H1 (cell line): ENCODE data around the gene ZBTB37.
A peak's percentile ranks its signal among the peaks of the same experiment; 100 is the strongest.

Source experiments
- CHD1 ChIP-seq: IDR thresholded peaks from 2 replicates; pipeline ENCODE4 v1.6.1; 2012; ENCODE audit warnings: low read depth, low read length, improper control_type of control experiment
- CREB1 ChIP-seq: IDR thresholded peaks from 2 replicates; pipeline ENCODE4 v1.6.1; 2012; ENCODE audit warnings: inconsistent platforms
- EZH2 ChIP-seq: fragments of 200-600 bp; sonication (generic); IDR thresholded peaks from 2 replicates; pipeline ENCODE4 v1.7.1; 2012; ENCODE audit warnings: low read depth, mild to moderate bottlenecking, moderate library complexity, low read length, inconsistent platforms; ENCODE audit not compliant: severe bottlenecking
- POLR2A ChIP-seq, 2 experiments: IDR thresholded peaks; 1 replicate in 1 of 2; 2 replicates in 1 of 2; pipeline ENCODE4 v1.6.1; 2011; ENCODE audit warnings: low read depth in 2 of 2, low read length in 2 of 2, mild to moderate bottlenecking in 2 of 2; ENCODE audit errors: control extremely low read depth in 1 of 2
- POLR2AphosphoS5 ChIP-seq: IDR thresholded peaks from 2 replicates; pipeline ENCODE4 v1.6.1; 2011; ENCODE audit warnings: low read depth, low read length
- RNF2 ChIP-seq: fragments of 200-900, 300-1000 bp; sonication (generic); IDR thresholded peaks from 2 replicates; pipeline ENCODE4 v1.7.1; 2016; ENCODE audit warnings: borderline replicate concordance, low read depth, mild to moderate bottlenecking, antibody characterized with exemption, low read length; ENCODE audit not compliant: poor library complexity, severe bottlenecking; ENCODE audit errors: missing control alignments
- SP2 ChIP-seq: IDR thresholded peaks from 2 replicates; pipeline ENCODE4 v1.6.1; 2012; ENCODE audit warnings: mild to moderate bottlenecking, low read length, inconsistent platforms
- SUZ12 ChIP-seq: fragments of 200-600 bp; sonication (generic); IDR thresholded peaks from 2 replicates; pipeline ENCODE4 v1.6.1; 2012; ENCODE audit warnings: mild to moderate bottlenecking, inconsistent platforms, low read length, moderate library complexity, mixed read lengths
- TF ChIP-seq, protein P1 (sequence below), 3 experiments: IDR thresholded peaks; 1 replicate in 2 of 3; 2 replicates in 1 of 3; pipeline versions ENCODE4 v1.5.1 to v1.6.1; 2011; ENCODE audit warnings: low read length in 3 of 3, mild to moderate bottlenecking in 3 of 3, inconsistent platforms in 2 of 3, low read depth in 1 of 3, moderate library complexity in 1 of 3; ENCODE audit not compliant: insufficient read depth in 1 of 3; ENCODE audit errors: control extremely low read depth in 1 of 3

DNA sequence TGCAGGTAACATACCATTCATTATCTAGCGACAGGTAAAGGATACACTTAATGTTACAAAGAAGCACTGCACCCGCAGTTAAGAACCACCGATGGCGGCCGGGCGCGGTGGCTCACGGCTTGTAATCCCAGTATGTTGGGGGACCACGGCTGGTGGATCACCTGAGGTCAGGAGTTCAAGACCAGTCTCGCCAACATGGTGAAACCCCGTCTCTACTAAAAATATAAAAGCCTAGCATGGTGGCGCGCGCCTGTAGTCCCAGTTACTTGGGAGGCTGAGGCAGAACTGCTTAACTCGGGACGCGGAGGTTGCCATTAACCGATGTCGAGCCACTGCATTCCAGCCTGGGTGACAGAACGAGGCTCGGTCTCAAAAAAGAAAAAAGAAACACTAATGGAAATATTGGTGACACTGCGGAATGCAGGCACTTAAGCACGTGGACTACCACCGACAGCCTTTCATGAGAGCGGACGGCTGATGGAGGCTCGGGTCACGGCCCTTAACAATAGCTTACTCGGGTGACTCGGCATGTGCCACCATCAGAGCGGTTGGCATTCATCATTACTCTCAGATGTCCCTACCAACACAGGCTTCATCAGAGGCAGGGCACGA, 933 bp upstream of the ZBTB37 start:
- no peak for TF ChIP-seq EZH2
- no peak for TF ChIP-seq SP2
- TF ChIP-seq, protein P1, sequence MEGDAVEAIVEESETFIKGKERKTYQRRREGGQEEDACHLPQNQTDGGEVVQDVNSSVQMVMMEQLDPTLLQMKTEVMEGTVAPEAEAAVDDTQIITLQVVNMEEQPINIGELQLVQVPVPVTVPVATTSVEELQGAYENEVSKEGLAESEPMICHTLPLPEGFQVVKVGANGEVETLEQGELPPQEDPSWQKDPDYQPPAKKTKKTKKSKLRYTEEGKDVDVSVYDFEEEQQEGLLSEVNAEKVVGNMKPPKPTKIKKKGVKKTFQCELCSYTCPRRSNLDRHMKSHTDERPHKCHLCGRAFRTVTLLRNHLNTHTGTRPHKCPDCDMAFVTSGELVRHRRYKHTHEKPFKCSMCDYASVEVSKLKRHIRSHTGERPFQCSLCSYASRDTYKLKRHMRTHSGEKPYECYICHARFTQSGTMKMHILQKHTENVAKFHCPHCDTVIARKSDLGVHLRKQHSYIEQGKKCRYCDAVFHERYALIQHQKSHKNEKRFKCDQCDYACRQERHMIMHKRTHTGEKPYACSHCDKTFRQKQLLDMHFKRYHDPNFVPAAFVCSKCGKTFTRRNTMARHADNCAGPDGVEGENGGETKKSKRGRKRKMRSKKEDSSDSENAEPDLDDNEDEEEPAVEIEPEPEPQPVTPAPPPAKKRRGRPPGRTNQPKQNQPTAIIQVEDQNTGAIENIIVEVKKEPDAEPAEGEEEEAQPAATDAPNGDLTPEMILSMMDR (IDR thresholded peaks at IDR 0.05; ENCODE audit: control extremely low read depth in 1 of 3, insufficient read depth in 1 of 3, low read depth in 1 of 3, low read length in 3 of 3) = no peak
- TF ChIP-seq POLR2A (IDR thresholded peaks at IDR 0.05; ENCODE audit: control extremely low read depth in 1 of 2, low read depth in 2 of 2, low read length in 2 of 2) = peak in 1 of 2 experiments; percentile 99; a peak in 1 of 3 replicates
- no peak for TF ChIP-seq CREB1
- TF ChIP-seq SUZ12 = no peak
- 0 out of 2 replicates have a peak, but pooled peaks have one; percentile 64 for TF ChIP-seq CHD1
- TF ChIP-seq POLR2AphosphoS5 = peak; percentile 99; the same call in 1 of the 2 replicates
- TF ChIP-seq RNF2 = no peak
